ENCODE measurements around the gene NOVA2. TPM values are rescaled to one million over a fixed set of nuclear protein-coding genes. Genes with fewer than 3 reads are reported as not detected.

NOVA2 gene
- total and polyA plus RNA-seq, 2 of the 8 experiments (the other 6 are each of a cell fraction or from before 2014, with no cell fraction given), result 3.2 to 24.6 TPM

DNA sequence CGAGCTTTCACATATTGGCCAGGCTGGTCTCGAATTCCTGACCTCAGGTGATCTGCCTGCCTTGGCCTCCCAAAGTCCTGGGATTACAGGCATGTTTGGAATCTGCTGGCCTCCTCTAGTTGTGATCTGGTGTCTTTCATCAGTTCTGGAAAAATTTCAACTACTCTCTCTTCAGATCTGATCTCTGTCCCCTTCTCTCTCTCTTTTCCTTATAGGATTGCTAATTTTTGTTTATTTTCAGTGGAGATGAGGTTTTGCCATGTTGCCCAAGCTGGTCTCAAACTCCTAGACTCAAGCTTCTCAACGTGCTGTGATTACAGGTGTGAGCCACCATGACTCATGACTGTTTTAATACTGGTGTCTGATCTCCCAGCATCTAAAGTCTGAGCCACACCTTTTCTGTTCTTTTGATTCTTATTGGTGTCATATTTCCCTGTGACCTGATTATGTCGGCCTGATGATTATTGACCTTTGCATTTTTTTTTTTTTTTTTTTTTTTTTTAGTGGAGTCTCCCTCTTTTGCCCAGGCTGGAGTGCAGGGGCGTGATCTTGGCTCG is 48.7 kb downstream of the NOVA2 start:
- Histone ChIP-seq H3K4ac (replicated peaks; ENCODE audit: insufficient read length, low read depth, low read length) (no peak overlapping the region), H3K36me3 (ENCODE audit: control insufficient read depth in 2 of 4, insufficient read depth in 4 of 4, low read length in 3 of 4) (no peaks in the 10 kb centered on the region), H3K27ac (ENCODE audit: low read depth, low read length) (no peak overlapping the region), H3K27me3 (replicated peaks in 1 of 4; ENCODE audit: control insufficient read depth in 3 of 4, extremely low read depth in 1 of 4, insufficient read depth in 3 of 4, low read length in 3 of 4) (peaks cover 1 to 16% (median 8%) of the 10 kb centered on the region in 4 experiments; a peak in 5 of 7 replicates), H2BK20ac (ENCODE audit: low read length) (no peak overlapping the region), H4K91ac (replicated peaks; ENCODE audit: insufficient read length, low read length) (no peak overlapping the region), H2BK15ac (ENCODE audit: low read length) (no peak overlapping the region), H3K56ac (replicated peaks; ENCODE audit: insufficient read length, low read depth, low read length) (no peak overlapping the region), H4K5ac (ENCODE audit: insufficient read length, low read depth, low read length) (no peak overlapping the region), H3K23me2 (ENCODE audit: low read depth, low read length) (peaks cover 5% of the 10 kb centered on the region; the same call in 1 of the 2 replicates), H3K23ac (ENCODE audit: insufficient read length) (no peak overlapping the region), H3K4me2 (ENCODE audit: insufficient read depth in 1 of 2, low read depth in 2 of 2, low read length in 2 of 2) (no peak overlapping the region), H4K8ac (ENCODE audit: extremely low read depth, insufficient read depth, low read length) (no peak overlapping the region), H3K9me3 (ENCODE audit: insufficient read depth in 2 of 2, low read depth in 1 of 2, low read length in 1 of 2) (no peaks in the 10 kb centered on the region), H3K9ac (replicated peaks in 1 of 4; ENCODE audit: extremely low read depth in 1 of 4, low read depth in 3 of 4, low read length in 3 of 4) (no peak overlapping the region), H3K79me2 (ENCODE audit: control insufficient read depth in 1 of 2, insufficient read depth in 2 of 2, low read length in 2 of 2) (no peaks in the 10 kb centered on the region), H3K14ac (ENCODE audit: insufficient read length) (no peak overlapping the region), H3K18ac (ENCODE audit: extremely low read depth, low read length) (no peak overlapping the region), H2AFZ (ENCODE audit: low read length) (no peak overlapping the region), H2BK5ac (ENCODE audit: low read depth, low read length) (no peak overlapping the region), H4K20me1 (replicated peaks in 1 of 2; ENCODE audit: control insufficient read depth in 1 of 2, insufficient read depth in 2 of 2, low read length in 2 of 2) (no peaks in the 10 kb centered on the region), H2BK120ac (replicated peaks; ENCODE audit: low read depth, low read length) (no peak overlapping the region), H2AK5ac (ENCODE audit: low read depth, low read length) (no peak overlapping the region), H3K4me3 (ENCODE audit: extremely low read depth in 1 of 4, insufficient read depth in 2 of 4, low read depth in 3 of 4, low read length in 4 of 4) (no peak overlapping the region), H2BK12ac (ENCODE audit: low read depth, low read length) (no peak overlapping the region), H3K79me1 (ENCODE audit: low read depth, low read length) (no peaks in the 10 kb centered on the region), H3K4me1 (replicated peaks in 1 of 4; ENCODE audit: control insufficient read depth in 3 of 4, insufficient read depth in 4 of 4, low read length in 3 of 4) (no peaks in the 10 kb centered on the region; a peak in 1 of 7 replicates)
- CTCF ChIA-PET (ENCODE audit: partially characterized antibody), result interaction anchor here (0.7 to 1.1 kb wide), 2 partner anchors 61 to 158 kb away, joined by 3 read pairs; no protein-coding TSS in a partner anchor
- no peak for DNase-seq (ENCODE audit: low read depth in 1 of 2, low spot score in 2 of 2)
- no peak for FAIRE-seq
- 81% methylated on average over 6 of the region's 6 CpGs; no CpG with 5 or more reads in 1 of the 2 experiments for WGBS, 2 experiments (ENCODE audit: extremely low coverage in 1 of 2, insufficient coverage in 1 of 2, insufficient read length in 1 of 2, insufficient replicate concordance in 2 of 2, low coverage in 1 of 2, low lambda C conversion rate in 2 of 2, missing lambda C conversion rate in 1 of 2)
- POLR2A ChIA-PET (ENCODE audit: partially characterized antibody), result interaction anchor here (0.7 kb wide), 1 partner anchor 55 kb away, joined by 4 read pairs; no protein-coding TSS in a partner anchor
- no peak for TF ChIP-seq CHD1 (IDR thresholded peaks at IDR 0.05; ENCODE audit: low read depth, low read length)
- TF ChIP-seq POLR2AphosphoS5 (IDR thresholded peaks at IDR 0.05; ENCODE audit: low read depth, low read length), result no peak
- no peak for TF ChIP-seq KDM4A (IDR thresholded peaks at IDR 0.05; ENCODE audit: low read depth, low read length, severe bottlenecking)
- no peak for TF ChIP-seq SIRT6 (IDR thresholded peaks at IDR 0.05; ENCODE audit: low read length)
- no peak for TF ChIP-seq CTBP2 (IDR thresholded peaks at IDR 0.05; ENCODE audit: borderline replicate concordance, insufficient read depth, insufficient read length, low read length)
- no peak for TF ChIP-seq PHF8 (conservative IDR thresholded peaks at IDR 0.05; ENCODE audit: low read depth, low read length)
- no peak for TF ChIP-seq CBX5 (IDR thresholded peaks at IDR 0.05; ENCODE audit: low read depth, low read length)
- no peak for TF ChIP-seq EGR1 (IDR thresholded peaks at IDR 0.05; ENCODE audit: borderline replicate concordance, low read depth, low read length)
- TF ChIP-seq SUZ12 (IDR thresholded peaks at IDR 0.05; ENCODE audit: low read length), result no peak
- no peak; the same call in 1 of the 2 replicates for TF ChIP-seq BACH1 (IDR thresholded peaks at IDR 0.05; ENCODE audit: low read length)
- TF ChIP-seq EZH2 (IDR thresholded peaks at IDR 0.05; ENCODE audit: low read depth, low read length, severe bottlenecking), result no peak
- no peak for TF ChIP-seq NANOG (IDR thresholded peaks at IDR 0.05; ENCODE audit: insufficient read depth, low read depth, low read length, poor library complexity, severe bottlenecking)
- TF ChIP-seq RAD21 (IDR thresholded peaks at IDR 0.05 in 1 of 2, conservative IDR thresholded peaks at IDR 0.05 in 1 of 2; ENCODE audit: low read depth in 2 of 2, low read length in 2 of 2), result no peak
